Right lobe of liver (tissue), 6 donors: ENCODE results near the gene PRSS8. TPM values are rescaled to one million over a fixed set of nuclear protein-coding genes. Genes with fewer than 3 reads are reported as not detected.

ENCODE experiments used
- ATAC-seq, 4 donors: fragments of 200-7000 bp; cut with Tn5 transposase; one replicate each; pipeline ENCODE4 v1.9.1; 2020; ENCODE audit warnings: mild to moderate bottlenecking in 4 of 4, moderate library complexity in 4 of 4
- DNase-seq, 3 donors: peaks; one replicate each; pipeline ENCODE4 v3.0.0-alpha.2; 2020
- H3K27ac ChIP-seq, 3 donors: fragments of 200-600 bp; one replicate each; pipeline ENCODE4 v1.8.0; 2022
- H3K27me3 ChIP-seq, 2 donors: fragments of 200-600 bp; one replicate each; pipeline ENCODE4 v1.8.0; 2022
- H3K36me3 ChIP-seq, 4 donors: fragments of 200-600 bp; sonication (generic) in 1 of 4; one replicate each; pipeline versions ENCODE4 v1.5.1 to v1.8.0; 2017 to 2022; ENCODE audit warnings: control low read depth in 1 of 4
- H3K4me1 ChIP-seq, 4 donors: fragments of 200-600 bp; sonication (generic) in 1 of 4; one replicate each; pipeline versions ENCODE4 v1.5.1 to v1.8.0; 2017 to 2022; ENCODE audit warnings: control low read depth in 1 of 4
- H3K4me3 ChIP-seq, 3 donors: fragments of 200-600 bp; one replicate each; pipeline ENCODE4 v1.8.0; 2022
- H3K9me3 ChIP-seq, 4 donors: fragments of 200-600 bp; sonication (generic) in 1 of 4; one replicate each; pipeline versions ENCODE4 v1.5.1 to v1.8.0; 2017 to 2022; ENCODE audit warnings: control low read depth in 1 of 4
- POLR2A ChIP-seq: fragments of 450-650 bp; IDR thresholded peaks from one replicate; pipeline ENCODE4 v1.6.1; 2017; ENCODE audit warnings: antibody characterized with exemption, mild to moderate bottlenecking
- WGBS: methylation state at CpG from one replicate; pipeline ENCODE4 v1.1.6; 2018; ENCODE audit warnings: low coverage, low lambda C conversion rate; ENCODE audit not compliant: insufficient coverage; ENCODE audit errors: missing lambda C conversion rate; 5-methylcytosine and 5-hydroxymethylcytosine counted together
- intact Hi-C, 2 donors: fragments of 100-400 bp; cut with DNase I; formaldehyde crosslinking; loops; one replicate each; pipeline versions ENCODE4 v1.11.2 to v1.14.1; 2022
- total RNA-seq, 6 experiments: library from RNA; depleted of rRNA in 2 of 6; stranded (reverse); fragments of >200 nt in 2 of 6; fragmentation: NEBNext Ultra II Directional in 3 of 6; extraction: Animal tissue kit (Norgen Biotek cat#: 25700) in 3 of 6; gene quantifications; one replicate each; pipeline versions ENCODE4 v1.1.0 to v1.2.4, GENCODE V29; 2016 to 2023
- TF ChIP-seq, protein P1 (sequence below), 4 donors: fragments of 200-600 bp in 3 of 4; fragments of 450-650 bp in 1 of 4; IDR thresholded peaks; one replicate each; pipeline versions ENCODE4 v1.5.1 to v1.8.0; 2016 to 2022; ENCODE audit warnings: antibody characterized with exemption in 4 of 4, mild to moderate bottlenecking in 2 of 4
- donor health status: DM: no; HTN: yes; CAD: no.
- donor health status: DM: no; HTN: no; CAD: no.
- donor health status: DM: no; HTN: no; CAD: no.
- donor health status: DM: no; HTN: yes; CAD: no.
- donor health status: DM: no; HTN: yes; CAD: no.

Gene PRSS8
- total RNA-seq, 6 experiments from 2014 or later, result 5.6 to 20.0 (median 13.1) TPM

DNA sequence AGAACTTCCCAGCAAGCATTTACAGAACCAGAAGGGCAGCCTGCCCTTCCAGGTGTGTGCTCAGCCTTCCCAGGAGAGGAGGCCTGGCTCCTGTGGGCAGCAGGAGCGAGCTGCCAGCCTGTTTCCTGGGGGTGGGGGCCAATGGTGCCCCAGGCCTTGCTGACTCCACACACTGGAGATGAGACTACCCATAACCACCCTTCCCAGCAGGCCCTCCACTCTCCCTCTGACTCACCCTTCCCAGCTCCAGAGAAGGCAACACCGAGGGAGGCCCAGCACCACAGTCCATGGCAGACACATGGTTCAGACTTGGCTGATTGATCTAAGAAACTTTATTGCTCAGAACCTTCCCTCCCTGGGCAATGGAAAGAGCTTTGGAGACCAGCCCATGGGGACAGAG is 45.0 kb downstream of the PRSS8 start:
- no peak for DNase-seq
- peaks cover 0 to 54% (median 24%) of the 10 kb centered on the region in 4 donors for H3K36me3 ChIP-seq
- no peak for ATAC-seq
- intact Hi-C loops, result loop anchor here in 1 of 2 donors (5.0 kb wide), 1 partner anchor 108 kb away; no protein-coding TSS in a partner anchor
- H3K27ac ChIP-seq, result no peak overlapping the region
- no peak for TF ChIP-seq POLR2A
- TF ChIP-seq, protein P1, sequence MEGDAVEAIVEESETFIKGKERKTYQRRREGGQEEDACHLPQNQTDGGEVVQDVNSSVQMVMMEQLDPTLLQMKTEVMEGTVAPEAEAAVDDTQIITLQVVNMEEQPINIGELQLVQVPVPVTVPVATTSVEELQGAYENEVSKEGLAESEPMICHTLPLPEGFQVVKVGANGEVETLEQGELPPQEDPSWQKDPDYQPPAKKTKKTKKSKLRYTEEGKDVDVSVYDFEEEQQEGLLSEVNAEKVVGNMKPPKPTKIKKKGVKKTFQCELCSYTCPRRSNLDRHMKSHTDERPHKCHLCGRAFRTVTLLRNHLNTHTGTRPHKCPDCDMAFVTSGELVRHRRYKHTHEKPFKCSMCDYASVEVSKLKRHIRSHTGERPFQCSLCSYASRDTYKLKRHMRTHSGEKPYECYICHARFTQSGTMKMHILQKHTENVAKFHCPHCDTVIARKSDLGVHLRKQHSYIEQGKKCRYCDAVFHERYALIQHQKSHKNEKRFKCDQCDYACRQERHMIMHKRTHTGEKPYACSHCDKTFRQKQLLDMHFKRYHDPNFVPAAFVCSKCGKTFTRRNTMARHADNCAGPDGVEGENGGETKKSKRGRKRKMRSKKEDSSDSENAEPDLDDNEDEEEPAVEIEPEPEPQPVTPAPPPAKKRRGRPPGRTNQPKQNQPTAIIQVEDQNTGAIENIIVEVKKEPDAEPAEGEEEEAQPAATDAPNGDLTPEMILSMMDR (IDR thresholded peaks at IDR 0.05), result no peak
- H3K4me3 ChIP-seq, result no peak overlapping the region
- no peaks in the 10 kb centered on the region for H3K9me3 ChIP-seq
- WGBS, result 78% methylated on average over 1 of the region's 2 CpGs
- peaks cover 0 to 15% (median 0%) of the 10 kb centered on the region in 4 donors for H3K4me1 ChIP-seq
- no peaks in the 10 kb centered on the region for H3K27me3 ChIP-seq

DNA sequence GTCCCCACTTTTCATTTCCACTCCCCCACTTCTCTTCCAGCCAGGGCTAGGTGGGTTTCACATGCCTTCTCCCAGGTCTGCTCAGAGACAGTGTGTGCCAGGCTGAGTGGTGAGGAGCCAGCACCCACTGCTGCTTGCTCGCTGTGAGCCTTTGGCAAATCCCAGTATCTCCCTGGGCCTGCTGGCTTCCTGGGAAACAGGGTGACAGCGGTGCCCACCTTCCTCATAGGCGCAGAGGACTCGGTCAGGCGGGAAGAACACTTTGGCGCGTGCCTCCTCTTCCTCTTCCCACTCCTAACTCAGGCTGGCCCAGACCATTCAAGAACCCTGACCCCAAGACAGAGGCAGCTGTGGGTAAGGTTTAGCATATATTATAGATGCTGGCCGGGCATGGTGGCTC is 46.3 kb downstream of the PRSS8 start:
- Histone ChIP-seq H3K27ac (no peak overlapping the region), H3K36me3 (peaks cover 0 to 65% (median 29%) of the 10 kb centered on the region in 4 donors), H3K4me3 (no peak overlapping the region), H3K9me3 (no peaks in the 10 kb centered on the region), H3K4me1 (peaks cover 0 to 9% (median 0%) of the 10 kb centered on the region in 4 donors), H3K27me3 (no peaks in the 10 kb centered on the region)
- intact Hi-C loops, result loop anchor here in 1 of 2 donors (10.0 kb wide), 1 partner anchor 104 kb away; the partner anchor contains the start of gene HSD3B7
- TF ChIP-seq, protein P1 (IDR thresholded peaks at IDR 0.05), result no peak
- TF ChIP-seq POLR2A, result no peak
- ATAC-seq (no peak), DNase-seq (no peak)
- WGBS, result no CpG with 5 or more reads among the region's 8 CpGs

DNA sequence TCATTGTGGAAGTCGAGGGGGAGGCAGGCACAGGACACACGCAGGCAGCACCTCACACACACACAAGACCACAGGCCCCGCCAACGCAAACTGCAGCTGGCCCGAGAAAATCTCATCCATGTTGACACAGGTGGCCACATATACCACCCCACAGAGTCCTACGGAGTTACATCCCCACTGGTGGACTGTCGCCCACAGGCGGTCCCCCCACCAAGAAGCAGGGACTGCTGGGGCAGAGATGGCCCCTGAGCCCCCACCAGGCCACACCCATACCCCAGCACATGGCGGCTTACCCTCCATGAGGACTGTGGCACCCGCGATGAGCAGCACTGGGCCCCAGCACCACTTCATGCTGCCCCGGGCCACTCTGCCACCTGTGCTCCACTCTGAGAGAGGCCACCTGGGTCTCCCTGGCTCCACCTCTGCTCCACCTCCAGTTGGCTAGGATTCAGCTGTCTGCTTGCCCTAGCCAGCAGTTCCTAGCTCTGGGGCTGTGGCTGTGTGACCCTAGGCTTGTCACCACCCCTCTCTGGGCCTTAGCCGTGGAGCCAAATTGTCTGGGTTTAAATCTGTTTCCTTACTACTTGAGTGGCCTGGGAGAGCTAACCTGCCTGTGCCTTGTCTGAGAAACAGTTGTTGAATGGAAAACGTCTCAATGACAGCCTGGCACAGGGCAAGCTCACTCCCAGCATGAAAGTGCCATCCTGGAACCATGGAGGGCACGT is 46.9 kb downstream of the PRSS8 start, which contains the start of gene PRSS53:
Gene PRSS53, minus strand, starts transcription at position 485 of the 725 bp plus-strand sequence. Its CDS starts 134 bp downstream, at position 351.
- no peak for ATAC-seq

DNA sequence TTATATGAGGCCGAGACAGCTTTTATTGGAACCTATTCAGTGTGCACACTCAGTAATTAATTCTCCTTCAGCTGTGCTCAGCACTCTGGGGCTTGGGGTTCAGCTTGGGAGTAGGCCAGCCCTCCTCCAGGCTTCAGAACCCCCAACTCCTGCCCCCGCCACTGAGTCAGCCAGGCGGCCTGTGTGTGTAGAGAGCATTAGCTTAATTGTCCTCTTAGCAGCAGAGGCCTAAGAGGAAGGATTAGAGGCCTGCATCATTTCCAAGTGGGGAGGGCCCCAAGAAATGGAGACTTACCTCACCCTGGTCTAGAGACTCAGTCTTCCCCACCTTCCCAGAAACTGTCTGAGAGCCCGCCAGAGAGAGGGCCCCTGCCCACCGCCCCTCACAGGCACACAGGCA is 47.6 kb downstream of the PRSS8 start:
- H3K9me3 ChIP-seq, result no peaks in the 10 kb centered on the region
- H3K4me3 ChIP-seq, result no peak overlapping the region
- TF ChIP-seq, protein P1 (IDR thresholded peaks at IDR 0.05), result no peak
- no peak for TF ChIP-seq POLR2A
- H3K36me3 ChIP-seq, result peaks cover 0 to 70% (median 33%) of the 10 kb centered on the region in 4 donors
- no peak overlapping the region for H3K27ac ChIP-seq
- DNase-seq, result no peak
- H3K27me3 ChIP-seq, result no peaks in the 10 kb centered on the region
- peaks cover 0 to 5% (median 0%) of the 10 kb centered on the region in 4 donors for H3K4me1 ChIP-seq
- intact Hi-C loops, result loop anchor here in 1 of 2 donors (10.0 kb wide), 1 partner anchor 103 kb away; the partner anchor contains the start of gene HSD3B7
- no peak for ATAC-seq
- WGBS, result 80% methylated on average over 1 of the region's 5 CpGs

More for the DNA sequence above, 46.9 kb downstream of the PRSS8 start, which contains the start of gene PRSS53:
- Histone ChIP-seq H3K9me3 (no peaks in the 10 kb centered on the region), H3K27me3 (no peaks in the 10 kb centered on the region), H3K4me1 (peaks cover 0 to 9% (median 0%) of the 10 kb centered on the region in 4 donors), H3K27ac (no peak within 1 kb of the TSS), H3K36me3 (peaks cover 0 to 70% (median 31%) of the 10 kb centered on the region in 4 donors), H3K4me3 (no peak within 1 kb of the TSS)
- DNase-seq, result no peak
- intact Hi-C loops, result loop anchor here in 1 of 2 donors (10.0 kb wide), 1 partner anchor 104 kb away; the partner anchor contains the start of gene HSD3B7
- WGBS, result 54% methylated on average over 3 of the region's 15 CpGs
- TF ChIP-seq, protein P1 (IDR thresholded peaks at IDR 0.05), result no peak
- no peak for TF ChIP-seq POLR2A
